GM19238 (cell line): ENCODE measurements around the gene CLVS2.

Source experiments
- DNase-seq: peaks from one replicate; pipeline ENCODE4 v3.0.0; 2011; ENCODE audit warnings: low spot score; ENCODE audit not compliant: insufficient read length

Gene CLVS2

GRCh38 chr6:122995921-122996793, at the start of gene CLVS2:
Gene CLVS2 (plus strand): TSS chr6:122996235. CDS start chr6:122997778, 1,543 bp downstream.
- no peak for DNase-seq

GRCh38 chr6:122947355-122947754, 48.7 kb upstream of the CLVS2 start:
- no peak for DNase-seq

- DNase-seq: no peak
These were observed 42.3 kb upstream of the CLVS2 start for GRCh38 chr6:122953766-122954165.

GRCh38 chr6:122956376-122956775, 39.7 kb upstream of the CLVS2 start:
- DNase-seq: no peak

DNA sequence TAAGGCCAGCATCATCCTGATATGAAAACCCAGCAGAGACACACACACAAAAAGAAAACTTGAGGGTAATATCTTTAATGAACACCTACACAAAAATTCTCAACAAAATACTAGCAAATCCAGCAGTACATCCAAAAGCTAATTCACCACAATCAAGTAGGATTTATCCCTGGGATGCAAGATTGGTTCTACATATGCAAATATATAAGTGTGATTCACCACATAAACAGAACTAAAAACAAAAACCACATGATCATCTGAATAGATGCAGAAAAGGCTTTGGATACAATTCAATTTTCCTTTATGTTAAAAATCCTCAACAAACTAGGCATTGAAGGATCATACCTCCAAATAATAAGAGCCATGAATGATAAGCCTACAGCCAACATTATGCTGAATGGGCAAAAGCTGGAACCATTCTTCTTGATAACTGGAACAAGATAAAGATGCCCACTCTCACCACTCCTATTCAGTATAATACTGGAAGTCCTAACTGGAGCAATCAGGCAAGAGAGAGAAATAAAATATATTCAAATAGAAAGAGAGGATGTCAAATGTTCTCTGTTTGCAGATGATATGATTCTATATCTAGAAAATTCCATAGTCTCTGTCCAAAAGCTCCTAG, 33.9 kb upstream of the CLVS2 start:
- no peak for DNase-seq

GRCh38 chr6:122969999-122970533, 26.0 kb upstream of the CLVS2 start:
- no peak for DNase-seq

DNA sequence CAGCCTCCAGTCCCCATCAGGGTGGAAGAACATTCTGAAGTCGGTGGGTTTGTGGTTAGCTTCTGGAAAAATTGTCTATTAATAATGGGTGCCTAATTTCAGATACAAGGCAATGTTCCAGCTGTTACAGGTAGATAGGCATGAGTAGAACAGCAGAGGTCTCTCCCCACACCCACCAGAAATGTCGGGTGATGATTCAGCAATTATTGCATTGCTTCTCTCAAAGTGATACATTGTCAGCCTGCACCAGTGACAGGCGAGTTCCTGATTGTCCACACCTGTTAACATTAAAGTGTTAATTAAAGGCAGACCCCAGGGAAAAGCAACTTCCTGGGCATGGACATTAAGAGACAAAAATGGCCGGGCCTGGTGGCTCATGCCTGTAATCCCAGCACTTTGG, 18.9 kb upstream of the CLVS2 start:
- DNase-seq: no peak

DNA sequence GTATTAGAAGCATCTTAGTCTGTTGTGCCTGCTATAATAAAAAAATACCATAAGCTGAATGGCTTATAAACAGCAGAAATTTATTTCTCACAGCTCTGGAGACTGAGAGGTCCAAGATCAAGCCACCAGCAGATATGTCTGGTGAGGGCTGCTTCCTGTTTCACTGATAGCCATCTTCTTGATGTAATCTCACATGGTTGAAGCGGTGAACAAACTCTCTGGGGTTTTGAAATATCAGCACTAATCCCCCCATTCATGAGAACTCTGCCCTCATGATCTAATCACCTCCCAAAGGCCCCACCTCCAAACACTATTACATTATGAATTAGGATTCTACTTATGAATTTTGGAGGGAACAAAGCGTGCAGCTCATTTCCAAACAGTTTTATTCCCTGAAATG, 11.6 kb upstream of the CLVS2 start:
- DNase-seq: no peak

DNA sequence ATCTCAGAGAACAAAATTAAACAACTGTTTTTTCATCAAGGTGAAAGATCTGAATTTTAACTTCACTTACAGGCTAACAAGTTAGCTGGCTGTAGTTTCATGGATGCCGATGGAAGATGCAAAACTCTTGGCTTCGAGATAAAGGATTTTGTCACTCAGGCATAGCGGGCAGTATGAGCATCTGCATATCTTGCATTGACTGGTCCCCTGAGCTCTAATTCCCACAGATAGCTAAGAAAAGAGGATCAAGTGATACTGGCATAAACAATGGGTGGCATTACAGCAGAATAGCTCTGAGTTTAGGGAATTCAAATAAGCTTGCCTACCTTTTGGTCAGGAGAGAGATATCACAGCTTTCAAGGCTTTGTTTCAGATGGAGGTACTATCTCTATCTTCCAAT, 1.8 kb upstream of the CLVS2 start:
- DNase-seq: no peak

DNA sequence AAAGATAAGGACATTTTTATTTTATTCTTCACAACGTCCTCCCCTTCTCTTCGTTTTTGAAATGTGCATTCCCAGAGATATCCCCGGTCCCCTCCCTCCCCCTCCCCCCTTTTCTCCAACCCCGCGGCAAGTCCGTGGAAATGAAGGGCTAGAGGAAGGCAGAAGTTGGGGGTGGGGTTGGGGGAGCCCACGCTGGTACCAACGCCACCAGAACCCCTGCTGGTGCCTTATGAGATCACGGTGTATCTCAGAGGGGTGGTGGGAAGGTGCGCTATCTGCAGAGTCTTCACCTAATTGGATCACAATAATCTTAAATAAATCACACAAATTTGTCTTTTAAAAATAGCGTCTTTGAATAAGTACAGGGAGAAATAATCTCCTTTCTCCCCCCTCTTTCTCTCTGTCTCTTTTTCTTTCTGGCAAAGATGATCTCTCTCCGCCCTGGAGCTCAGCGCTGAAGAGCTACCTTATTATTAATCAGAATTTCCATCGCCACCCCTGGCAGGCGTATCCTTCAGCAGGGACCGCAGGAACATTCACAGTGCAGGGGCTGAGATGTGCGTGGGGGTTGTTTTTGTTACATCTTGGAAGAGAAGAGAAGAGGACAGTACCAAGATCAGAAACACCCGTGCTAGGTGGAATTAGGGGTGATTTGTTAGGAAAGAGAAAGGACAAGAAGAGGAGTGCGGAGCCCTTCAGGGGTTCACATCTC, 915 bp downstream of the CLVS2 start:
- DNase-seq: no peak

DNA sequence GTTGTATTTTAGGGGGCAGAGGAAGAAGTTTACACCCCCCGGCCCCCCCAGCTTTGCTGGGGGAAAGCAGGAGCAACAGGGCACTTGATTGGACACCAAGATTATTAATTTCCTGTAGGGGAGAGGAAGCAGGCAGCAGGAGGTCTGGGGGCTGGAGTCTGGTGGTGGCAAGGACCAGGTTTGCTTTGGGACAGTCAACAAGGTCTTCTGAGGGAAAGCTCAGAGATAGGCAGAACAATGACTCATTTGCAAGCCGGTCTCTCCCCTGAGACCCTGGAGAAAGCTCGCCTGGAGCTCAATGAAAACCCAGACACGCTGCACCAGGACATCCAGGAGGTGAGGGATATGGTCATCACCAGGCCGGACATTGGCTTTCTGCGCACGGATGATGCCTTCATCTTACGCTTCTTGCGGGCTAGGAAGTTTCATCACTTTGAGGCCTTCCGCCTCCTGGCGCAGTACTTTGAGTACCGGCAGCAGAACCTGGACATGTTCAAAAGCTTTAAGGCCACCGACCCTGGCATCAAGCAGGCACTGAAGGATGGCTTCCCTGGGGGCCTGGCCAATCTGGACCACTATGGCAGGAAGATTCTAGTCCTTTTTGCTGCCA, 1.6 kb downstream of the CLVS2 start:
- DNase-seq: no peak

- no peak for DNase-seq
These were observed 2.5 kb downstream of the CLVS2 start for GRCh38 chr6:122998403-122998975.

GRCh38 chr6:123000244-123000770, 4.3 kb downstream of the CLVS2 start:
- no peak for DNase-seq

- no peak for DNase-seq
These were observed 5.5 kb downstream of the CLVS2 start for GRCh38 chr6:123001540-123001939.

- no peak for DNase-seq
These were observed 11.8 kb downstream of the CLVS2 start for GRCh38 chr6:123007885-123008284.

- no peak for DNase-seq
These were observed 13.0 kb downstream of the CLVS2 start for GRCh38 chr6:123009059-123009458.

GRCh38 chr6:123014835-123015234, 18.8 kb downstream of the CLVS2 start:
- DNase-seq: no peak

DNA sequence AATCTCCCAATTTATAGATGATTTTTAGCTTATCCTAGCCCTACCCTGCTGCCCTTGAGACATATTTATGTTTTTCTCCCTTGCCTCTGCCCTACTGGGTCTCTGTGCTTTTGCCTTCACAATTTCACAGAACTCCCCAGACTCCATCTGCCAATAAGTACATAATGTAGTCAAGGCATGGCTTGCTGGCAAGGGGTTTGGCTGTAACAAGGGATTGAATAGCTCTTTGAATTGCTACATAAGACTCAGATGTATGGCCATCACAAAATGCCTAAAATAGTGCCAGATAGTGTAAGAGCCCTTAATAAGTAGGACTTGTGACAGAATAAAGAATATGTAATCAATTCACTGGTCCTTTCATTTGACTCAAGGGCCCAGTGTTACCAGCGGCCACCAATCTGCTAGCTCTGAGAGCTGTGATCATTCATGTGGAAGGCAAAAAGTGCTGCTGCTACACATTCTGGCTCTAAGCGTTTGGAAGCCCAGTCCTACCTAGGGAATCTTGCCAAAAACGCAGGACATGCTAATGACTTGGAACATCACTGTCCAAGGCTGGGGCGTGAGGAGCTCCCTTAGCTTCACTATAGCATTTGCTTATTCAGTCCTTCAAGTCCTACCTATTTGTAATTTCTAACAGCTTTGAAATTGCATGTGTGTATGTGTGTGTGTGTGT, 20.5 kb downstream of the CLVS2 start:
- DNase-seq: no peak

- no peak for DNase-seq
These were observed 21.2 kb downstream of the CLVS2 start for GRCh38 chr6:123017104-123017682.

- no peak for DNase-seq
These were observed 26.9 kb downstream of the CLVS2 start for GRCh38 chr6:123022975-123023374.
